ENCODE measurements around the gene GIPC3. TPM values are rescaled to one million over a fixed set of nuclear protein-coding genes. Genes with fewer than 3 reads are reported as not detected.

Gene GIPC3
- total and polyA plus RNA-seq, 2 of the 8 experiments (the other 6 are each of a cell fraction or from before 2014, with no cell fraction given): 1.0 to 1.2 TPM

GRCh38 chr19:3618811-3619630 lies 33.7 kb downstream of the GIPC3 start:
- H4K8ac ChIP-seq (ENCODE audit: extremely low read depth, insufficient read depth, low read length): peak overlapping the region; percentile 14; the same call in 1 of the 2 replicates
- no peak overlapping the region for H2BK120ac ChIP-seq (replicated peaks; ENCODE audit: low read depth, low read length)
- H3K4me3 ChIP-seq (ENCODE audit: extremely low read depth in 1 of 4, insufficient read depth in 2 of 4, low read depth in 3 of 4, low read length in 4 of 4): no peak overlapping the region
- DNase-seq (ENCODE audit: low read depth in 1 of 2, low spot score in 2 of 2) (no peak), FAIRE-seq (no peak)
- POLR2A ChIA-PET (ENCODE audit: partially characterized antibody): interaction anchor here (0.6 to 1.4 kb wide), 5 partner anchors 11 to 39 kb away, joined by 3 to 6 read pairs (median 3); no protein-coding TSS in a partner anchor
- H3K4ac ChIP-seq (replicated peaks; ENCODE audit: insufficient read length, low read depth, low read length): no peak overlapping the region
- H4K20me1 ChIP-seq (replicated peaks in 1 of 2; ENCODE audit: control insufficient read depth in 1 of 2, insufficient read depth in 2 of 2, low read length in 2 of 2): peaks cover 0 to 10% of the 10 kb centered on the region in 2 experiments
- TF ChIP-seq SAP30 (IDR thresholded peaks at IDR 0.05; ENCODE audit: insufficient read depth, insufficient replicate concordance, low read length): no peak
- no peak for TF ChIP-seq CTCF (IDR thresholded peaks at IDR 0.05; ENCODE audit: control extremely low read depth in 1 of 3, insufficient read depth in 1 of 3, low read depth in 1 of 3, low read length in 3 of 3)
- no peak for TF ChIP-seq RBBP5 (IDR thresholded peaks at IDR 0.05; ENCODE audit: borderline replicate concordance, low read depth, low read length)
- no peak overlapping the region for H2BK12ac ChIP-seq (ENCODE audit: low read depth, low read length)
- peaks cover 0 to 3% (median under 1%) of the 10 kb centered on the region in 4 experiments; a peak in 3 of 7 replicates for H3K4me1 ChIP-seq (replicated peaks in 1 of 4; ENCODE audit: control insufficient read depth in 3 of 4, insufficient read depth in 4 of 4, low read length in 3 of 4)
- H3K9me3 ChIP-seq (ENCODE audit: insufficient read depth in 2 of 2, low read depth in 1 of 2, low read length in 1 of 2): no peaks in the 10 kb centered on the region
- H2BK5ac ChIP-seq (ENCODE audit: low read depth, low read length): no peak overlapping the region
- H3K79me1 ChIP-seq (ENCODE audit: low read depth, low read length): peaks cover 1% of the 10 kb centered on the region
- no peak overlapping the region for H3K4me2 ChIP-seq (ENCODE audit: insufficient read depth in 1 of 2, low read depth in 2 of 2, low read length in 2 of 2)
- no peaks in the 10 kb centered on the region; a peak in 1 of 4 replicates for H3K79me2 ChIP-seq (ENCODE audit: control insufficient read depth in 1 of 2, insufficient read depth in 2 of 2, low read length in 2 of 2)
- 95% methylated on average over 25 of the region's 31 CpGs; no CpG with 5 or more reads in 1 of the 2 experiments for WGBS, 2 experiments (ENCODE audit: extremely low coverage in 1 of 2, insufficient coverage in 1 of 2, insufficient read length in 1 of 2, insufficient replicate concordance in 2 of 2, low coverage in 1 of 2, low lambda C conversion rate in 2 of 2, missing lambda C conversion rate in 1 of 2)
- H2AK5ac ChIP-seq (ENCODE audit: low read depth, low read length): no peak overlapping the region
- no peak overlapping the region for H2BK20ac ChIP-seq (ENCODE audit: low read length)
- H3K27ac ChIP-seq (ENCODE audit: low read depth, low read length): no peak overlapping the region
- H3K56ac ChIP-seq (replicated peaks; ENCODE audit: insufficient read length, low read depth, low read length): no peak overlapping the region
- no peak overlapping the region for H2BK15ac ChIP-seq (ENCODE audit: low read length)
- H4K91ac ChIP-seq (replicated peaks; ENCODE audit: insufficient read length, low read length): no peak overlapping the region
- H4K5ac ChIP-seq (ENCODE audit: insufficient read length, low read depth, low read length): no peak overlapping the region
- H2AFZ ChIP-seq (ENCODE audit: low read length): no peak overlapping the region
- peaks cover 2 to 5% (median 3%) of the 10 kb centered on the region in 4 experiments; a peak in 4 of 8 replicates for H3K36me3 ChIP-seq (ENCODE audit: control insufficient read depth in 2 of 4, insufficient read depth in 4 of 4, low read length in 3 of 4)
- H3K23me2 ChIP-seq (ENCODE audit: low read depth, low read length): no peaks in the 10 kb centered on the region
- H3K14ac ChIP-seq (ENCODE audit: insufficient read length): no peak overlapping the region
- H3K18ac ChIP-seq (ENCODE audit: extremely low read depth, low read length): no peak overlapping the region
- H3K27me3 ChIP-seq (replicated peaks in 1 of 4; ENCODE audit: control insufficient read depth in 3 of 4, extremely low read depth in 1 of 4, insufficient read depth in 3 of 4, low read length in 3 of 4): no peaks in the 10 kb centered on the region
- H3K23ac ChIP-seq (ENCODE audit: insufficient read length): no peak overlapping the region
- CTCF ChIA-PET (ENCODE audit: partially characterized antibody): interaction anchor here (0.7 to 7.3 kb wide), 12 partner anchors 10 to 101 kb away, joined by 3 to 38 read pairs (median 4); partner anchors contain the start of genes GIPC3 and TBXA2R
- no peak overlapping the region for H3K9ac ChIP-seq (replicated peaks in 1 of 4; ENCODE audit: extremely low read depth in 1 of 4, low read depth in 3 of 4, low read length in 3 of 4)
